C4-2B (cell line): ENCODE results near the gene PPHLN1.
"Not testable (repeated sequence)": the region's sequence is repeated elsewhere in the genome, so short reads cannot be mapped to it uniquely, and the experiment has no call there.

ENCODE experiments used
- H3K27ac ChIP-seq: fragments of 450-650 bp; 2 replicates; pipeline ENCODE4 v1.5.1; 2017
- ZFX ChIP-seq: fragments of 450-650 bp; IDR thresholded peaks from 2 replicates; pipeline ENCODE4 v1.6.1; 2017
- TF ChIP-seq, protein P1 (sequence below): fragments of 450-650 bp; conservative IDR thresholded peaks from 2 replicates; pipeline ENCODE4 v1.5.1; 2017; ENCODE audit warnings: mild to moderate bottlenecking

Gene PPHLN1

DNA sequence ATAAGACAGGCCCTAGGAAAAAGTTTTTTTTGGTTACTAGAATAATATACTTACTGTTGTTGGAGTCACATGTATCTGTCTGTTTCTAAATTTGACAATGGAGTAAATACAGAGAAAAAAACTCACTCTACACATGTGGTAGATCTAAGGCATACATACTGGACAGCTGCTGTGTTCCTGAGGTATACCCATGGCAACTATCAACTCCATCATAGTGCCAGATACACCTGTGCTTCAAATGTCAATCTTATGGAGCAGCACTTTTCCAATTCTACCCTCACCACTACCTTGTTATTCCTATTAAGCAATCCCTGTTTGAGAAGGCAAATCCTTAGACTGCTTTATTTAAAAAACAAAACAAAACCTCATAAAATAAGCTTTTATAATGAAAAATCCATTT, 3.4 kb upstream of the PPHLN1 start:
- TF ChIP-seq, protein P1, sequence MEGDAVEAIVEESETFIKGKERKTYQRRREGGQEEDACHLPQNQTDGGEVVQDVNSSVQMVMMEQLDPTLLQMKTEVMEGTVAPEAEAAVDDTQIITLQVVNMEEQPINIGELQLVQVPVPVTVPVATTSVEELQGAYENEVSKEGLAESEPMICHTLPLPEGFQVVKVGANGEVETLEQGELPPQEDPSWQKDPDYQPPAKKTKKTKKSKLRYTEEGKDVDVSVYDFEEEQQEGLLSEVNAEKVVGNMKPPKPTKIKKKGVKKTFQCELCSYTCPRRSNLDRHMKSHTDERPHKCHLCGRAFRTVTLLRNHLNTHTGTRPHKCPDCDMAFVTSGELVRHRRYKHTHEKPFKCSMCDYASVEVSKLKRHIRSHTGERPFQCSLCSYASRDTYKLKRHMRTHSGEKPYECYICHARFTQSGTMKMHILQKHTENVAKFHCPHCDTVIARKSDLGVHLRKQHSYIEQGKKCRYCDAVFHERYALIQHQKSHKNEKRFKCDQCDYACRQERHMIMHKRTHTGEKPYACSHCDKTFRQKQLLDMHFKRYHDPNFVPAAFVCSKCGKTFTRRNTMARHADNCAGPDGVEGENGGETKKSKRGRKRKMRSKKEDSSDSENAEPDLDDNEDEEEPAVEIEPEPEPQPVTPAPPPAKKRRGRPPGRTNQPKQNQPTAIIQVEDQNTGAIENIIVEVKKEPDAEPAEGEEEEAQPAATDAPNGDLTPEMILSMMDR, result no peak
- TF ChIP-seq ZFX, result no peak

GRCh38 chr12:42323856-42324255, 2.1 kb upstream of the PPHLN1 start:
- TF ChIP-seq, protein P1, result no peak
- TF ChIP-seq ZFX, result no peak
- H3K27ac ChIP-seq, result no peak overlapping the region

More for the DNA sequence above, 3.4 kb upstream of the PPHLN1 start:
- no peak overlapping the region for H3K27ac ChIP-seq

- TF ChIP-seq, protein P1, result no peak
- TF ChIP-seq ZFX, result no peak
Observed at GRCh38 chr12:42325326-42325652, 678 bp upstream of the PPHLN1 start.

DNA sequence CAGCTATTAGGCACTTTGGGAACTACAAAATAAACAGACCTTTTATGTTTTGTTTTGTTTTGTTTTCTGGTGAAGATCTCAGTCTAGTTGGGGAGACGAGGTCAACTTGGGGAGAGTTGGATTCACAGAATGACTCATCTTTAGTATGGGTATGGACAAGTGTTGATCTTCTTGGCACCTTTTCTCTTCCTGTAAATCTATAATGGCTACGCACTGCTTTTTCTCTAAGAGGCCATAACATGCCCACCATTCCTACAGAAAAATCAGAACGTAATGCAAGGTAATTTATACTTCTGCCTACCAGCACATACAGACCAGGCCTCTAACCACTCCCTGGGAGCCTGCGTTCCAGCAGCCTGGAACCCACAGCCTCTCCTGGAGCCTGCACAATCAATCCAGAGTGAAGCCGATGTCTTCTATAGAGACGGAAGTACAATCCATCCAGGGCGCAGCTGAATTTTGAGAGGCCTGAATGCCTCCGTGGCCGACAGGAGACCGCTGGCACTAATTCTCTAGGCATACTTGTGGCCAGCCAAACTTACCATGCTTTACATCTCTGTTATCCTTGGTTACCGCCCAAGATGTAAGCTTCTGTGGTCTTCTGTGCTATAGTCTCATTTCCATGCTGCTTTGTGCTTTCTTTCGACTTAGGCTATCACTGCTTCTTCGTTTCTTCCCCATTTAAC, 717 bp downstream of the PPHLN1 start:
- no peak for TF ChIP-seq ZFX
- TF ChIP-seq, protein P1, result no peak
- H3K27ac ChIP-seq, result peak overlapping the region; percentile 80

More at GRCh38 chr12:42325326-42325652, 678 bp upstream of the PPHLN1 start:
- H3K27ac ChIP-seq, result peak overlapping the region; percentile 80

GRCh38 chr12:42327227-42327590, 1.2 kb downstream of the PPHLN1 start:
- TF ChIP-seq ZFX, result no peak
- TF ChIP-seq, protein P1, result no peak
- no peak overlapping the region for H3K27ac ChIP-seq

- not testable (repeated sequence) for H3K27ac ChIP-seq
Observed at GRCh38 chr12:42330097-42330496, 4.1 kb downstream of the PPHLN1 start.

DNA sequence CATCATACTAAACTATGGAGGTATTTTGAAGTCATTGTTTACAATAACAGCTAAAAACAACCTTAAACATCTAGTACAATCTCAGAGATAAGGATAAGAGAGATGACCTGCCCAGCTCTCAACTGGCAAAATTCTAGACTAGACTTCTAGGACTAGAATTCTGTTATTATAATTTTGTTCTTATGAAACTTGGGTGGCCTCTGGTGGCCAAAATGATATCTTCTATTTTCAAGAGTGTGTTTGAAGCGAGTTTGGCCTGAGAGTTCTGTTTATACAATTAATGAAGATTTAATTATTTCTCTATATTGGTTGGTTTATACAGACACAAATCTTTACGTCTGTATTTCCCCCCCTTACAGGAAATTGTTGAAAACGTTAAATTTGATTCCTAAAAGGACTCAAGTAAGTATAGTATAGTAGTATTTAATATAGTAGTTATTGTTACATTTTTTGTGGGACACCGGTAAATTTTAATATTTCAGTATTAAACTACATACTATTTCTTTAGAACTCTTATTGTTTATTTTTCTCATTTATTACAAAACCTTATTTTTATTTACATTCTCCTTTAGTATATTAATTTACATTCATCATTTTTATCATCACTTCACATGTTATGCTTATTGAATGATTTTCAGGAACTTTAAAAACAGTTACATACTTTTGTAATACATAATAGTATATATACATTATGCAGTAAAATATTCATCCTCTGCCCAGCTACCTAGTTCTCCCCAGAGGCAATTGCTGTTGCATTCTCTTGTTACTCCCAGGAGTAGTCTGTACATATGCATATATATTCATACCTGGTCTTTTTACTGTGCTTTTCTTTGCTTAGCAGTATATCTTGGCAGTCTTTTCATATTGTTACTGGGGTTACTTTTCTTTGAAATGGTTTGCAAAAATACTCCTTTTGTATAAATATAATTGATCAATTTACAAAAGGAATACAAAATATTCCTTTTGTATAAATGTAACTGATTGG, 6.6 kb downstream of the PPHLN1 start:
- no peak for TF ChIP-seq ZFX
- TF ChIP-seq, protein P1, result peak; percentile 82
- no peak overlapping the region for H3K27ac ChIP-seq

GRCh38 chr12:42336286-42336685, 10.3 kb downstream of the PPHLN1 start:
- TF ChIP-seq, protein P1, result no peak
- TF ChIP-seq ZFX, result no peak
- no peak overlapping the region for H3K27ac ChIP-seq
